Kidney (tissue), 14 donors: ENCODE results near the gene ANKRD6. TPM values are rescaled to one million over a fixed set of nuclear protein-coding genes. Genes with fewer than 3 reads are reported as not detected.

Experiments used
- DNase-seq, 5 donors: peaks; one replicate each; pipeline ENCODE4 v3.0.0-alpha.2; 2013 to 2020
- FAIRE-seq: peaks from 2 replicates; lab custom pipeline; 2012; peaks lifted over from hg19 to GRCh38; lab: Jason Lieb, UNC
- H3K27ac ChIP-seq, 2 donors: one replicate each; pipeline ENCODE4 v1.7.0; 2013; ENCODE audit warnings: low read depth in 2 of 2, low read length in 2 of 2, inconsistent platforms in 1 of 2
- H3K27me3 ChIP-seq: one replicate; pipeline ENCODE4 v1.7.1; 2013; ENCODE audit warnings: low read length, inconsistent platforms; ENCODE audit not compliant: control insufficient read depth, insufficient read depth
- H3K36me3 ChIP-seq, 3 donors: one replicate each; pipeline versions ENCODE4 v1.7.0 to v1.7.1; 2013; ENCODE audit warnings: low read length in 3 of 3, control low read depth in 1 of 3, inconsistent platforms in 1 of 3; ENCODE audit not compliant: insufficient read depth in 3 of 3, control insufficient read depth in 2 of 3
- H3K4me1 ChIP-seq, 3 donors: one replicate each; pipeline versions ENCODE4 v1.7.0 to v1.7.1; 2013; ENCODE audit warnings: low read length in 3 of 3, inconsistent platforms in 1 of 3, low read depth in 1 of 3; ENCODE audit not compliant: control insufficient read depth in 2 of 3, insufficient read depth in 2 of 3
- H3K4me3 ChIP-seq, 3 donors: one replicate each; pipeline versions ENCODE4 v1.7.0 to v1.8.1; 2013; ENCODE audit warnings: low read length in 3 of 3, control low read depth in 1 of 3, inconsistent platforms in 1 of 3
- H3K9ac ChIP-seq, 3 donors: one replicate each; pipeline versions ENCODE4 v1.7.0 to v1.7.1; 2013; ENCODE audit warnings: low read length in 3 of 3, control low read depth in 1 of 3, inconsistent platforms in 1 of 3
- H3K9me3 ChIP-seq, 3 donors: one replicate each; pipeline versions ENCODE4 v1.7.0 to v1.7.1; 2013; ENCODE audit warnings: low read length in 3 of 3, control low read depth in 1 of 3, inconsistent platforms in 1 of 3; ENCODE audit not compliant: control insufficient read depth in 2 of 3, insufficient read depth in 1 of 3
- intact Hi-C: fragments of 100-400 bp; cut with DNase I; formaldehyde crosslinking; loops from one replicate; pipeline ENCODE4 v1.11.1; 2022
- polyA plus RNA-seq: library from polyadenylated mRNA; stranded (reverse); fragments of 350-450 nt; fragmentation: Illumina TruSeq; extraction: RNeasy Lipid Tissue Mini Kit (QIAGEN cat#74804); gene quantifications from one replicate; pipeline ENCODE4 v1.2.3, GENCODE V29; 2014; ENCODE audit warnings: low read depth, low replicate concordance; ENCODE audit not compliant: insufficient read depth
- total RNA-seq: library from RNA; stranded (reverse); fragmentation: NEBNext Ultra II Directional; extraction: Animal tissue kit (Norgen Biotek cat#: 25700); gene quantifications from one replicate; pipeline ENCODE4 v1.2.1, GENCODE V29; 2021
- TF ChIP-seq, protein P1 (sequence below): IDR thresholded peaks from 3 replicates; pipeline ENCODE4 v1.5.1; 2012; ENCODE audit warnings: mild to moderate bottlenecking, moderate library complexity, borderline replicate concordance; ENCODE audit not compliant: insufficient read depth; ENCODE audit errors: extremely low read depth
- donor health status: control.
- donor health status: control.
- donor health status: control.
- donor health status: control.
- donor health status: control.
- donor health status: DM: yes; HTN: yes; CAD: no.
- donor health status: Normal renal cell carcinoma (clear cell type).

The ANKRD6 gene
- total and polyA plus RNA-seq, 2 donors from 2014 or later: 10.3 to 29.5 TPM

DNA sequence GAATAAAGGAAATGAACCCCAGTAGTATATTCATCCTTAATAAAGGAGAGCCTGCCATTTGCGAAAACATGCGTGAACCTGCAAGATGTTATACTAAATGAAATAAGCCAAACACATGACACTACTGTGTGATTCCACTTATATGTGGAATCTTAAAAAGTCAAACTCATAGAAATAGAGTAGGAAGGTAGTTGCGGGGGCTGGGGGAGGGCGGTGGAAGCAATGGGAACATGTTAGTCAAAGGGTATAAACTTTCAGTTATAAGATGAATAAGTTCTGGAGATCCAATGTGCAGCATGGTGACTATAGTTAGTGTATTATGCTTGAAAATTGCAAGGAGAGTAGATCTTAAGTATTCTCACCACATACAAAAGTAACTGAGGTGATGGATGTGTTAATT lies 72.9 kb downstream of the ANKRD6 start:
- H3K36me3 ChIP-seq: no peaks in the 10 kb centered on the region
- TF ChIP-seq, protein P1, sequence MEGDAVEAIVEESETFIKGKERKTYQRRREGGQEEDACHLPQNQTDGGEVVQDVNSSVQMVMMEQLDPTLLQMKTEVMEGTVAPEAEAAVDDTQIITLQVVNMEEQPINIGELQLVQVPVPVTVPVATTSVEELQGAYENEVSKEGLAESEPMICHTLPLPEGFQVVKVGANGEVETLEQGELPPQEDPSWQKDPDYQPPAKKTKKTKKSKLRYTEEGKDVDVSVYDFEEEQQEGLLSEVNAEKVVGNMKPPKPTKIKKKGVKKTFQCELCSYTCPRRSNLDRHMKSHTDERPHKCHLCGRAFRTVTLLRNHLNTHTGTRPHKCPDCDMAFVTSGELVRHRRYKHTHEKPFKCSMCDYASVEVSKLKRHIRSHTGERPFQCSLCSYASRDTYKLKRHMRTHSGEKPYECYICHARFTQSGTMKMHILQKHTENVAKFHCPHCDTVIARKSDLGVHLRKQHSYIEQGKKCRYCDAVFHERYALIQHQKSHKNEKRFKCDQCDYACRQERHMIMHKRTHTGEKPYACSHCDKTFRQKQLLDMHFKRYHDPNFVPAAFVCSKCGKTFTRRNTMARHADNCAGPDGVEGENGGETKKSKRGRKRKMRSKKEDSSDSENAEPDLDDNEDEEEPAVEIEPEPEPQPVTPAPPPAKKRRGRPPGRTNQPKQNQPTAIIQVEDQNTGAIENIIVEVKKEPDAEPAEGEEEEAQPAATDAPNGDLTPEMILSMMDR: no peak
- no peak overlapping the region for H3K27ac ChIP-seq
- no peaks in the 10 kb centered on the region for H3K9me3 ChIP-seq
- H3K4me1 ChIP-seq: peaks cover 4 to 8% (median 5%) of the 10 kb centered on the region in 3 donors
- intact Hi-C loops: no loop called here
- no peak for FAIRE-seq
- DNase-seq: no peak
- H3K9ac ChIP-seq: no peak overlapping the region
- H3K4me3 ChIP-seq: no peak overlapping the region
- no peaks in the 10 kb centered on the region for H3K27me3 ChIP-seq

DNA sequence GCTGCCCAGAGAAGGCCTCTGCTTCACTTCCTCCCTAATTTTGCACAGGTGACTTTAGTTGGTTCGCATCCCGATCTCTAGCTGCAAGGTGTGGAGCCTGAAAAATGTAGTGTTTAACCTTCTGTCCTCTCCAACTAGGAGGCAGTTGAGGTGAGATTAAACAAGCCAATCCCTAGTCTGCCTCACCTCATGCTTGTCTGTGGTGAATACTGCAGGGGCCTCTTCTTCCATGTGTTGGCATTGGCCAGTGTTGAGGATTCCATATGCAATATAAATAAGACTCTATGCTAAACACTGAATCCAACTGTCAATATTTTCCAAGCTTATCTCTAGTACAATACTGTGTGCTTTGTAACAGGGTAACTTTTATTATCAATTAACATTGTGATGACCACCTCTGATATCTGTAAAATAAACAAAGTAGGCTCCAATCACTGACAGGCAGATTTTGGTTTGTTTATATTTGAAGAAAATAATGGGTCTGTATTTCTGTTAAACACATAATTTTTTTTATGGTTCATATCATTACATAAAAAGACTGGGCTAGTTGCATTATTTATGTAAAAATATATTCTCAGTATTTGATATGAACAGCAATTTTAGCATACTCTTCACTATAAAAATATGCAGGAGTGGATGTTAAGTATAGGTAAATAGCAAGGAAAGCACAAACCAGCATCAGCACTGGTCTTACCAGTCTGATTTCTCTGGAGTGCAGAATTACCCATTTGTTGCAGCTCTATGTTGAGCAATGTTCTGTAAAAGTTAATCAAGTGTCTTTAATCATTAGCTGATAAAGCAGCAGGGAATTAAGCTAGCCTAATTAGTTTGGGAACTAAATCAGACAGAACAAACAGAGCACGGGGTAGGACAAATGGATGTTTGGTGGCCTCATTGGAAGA lies 74.0 kb downstream of the ANKRD6 start:
- Histone ChIP-seq H3K9me3 (no peaks in the 10 kb centered on the region), H3K4me1 (peaks cover 0 to 8% (median 4%) of the 10 kb centered on the region in 3 donors), H3K27ac (no peak overlapping the region), H3K27me3 (no peaks in the 10 kb centered on the region), H3K36me3 (no peaks in the 10 kb centered on the region), H3K4me3 (no peak overlapping the region), H3K9ac (no peak overlapping the region)
- FAIRE-seq (no peak), DNase-seq (no peak)
- TF ChIP-seq, protein P1: no peak
- intact Hi-C loops: no loop called here

DNA sequence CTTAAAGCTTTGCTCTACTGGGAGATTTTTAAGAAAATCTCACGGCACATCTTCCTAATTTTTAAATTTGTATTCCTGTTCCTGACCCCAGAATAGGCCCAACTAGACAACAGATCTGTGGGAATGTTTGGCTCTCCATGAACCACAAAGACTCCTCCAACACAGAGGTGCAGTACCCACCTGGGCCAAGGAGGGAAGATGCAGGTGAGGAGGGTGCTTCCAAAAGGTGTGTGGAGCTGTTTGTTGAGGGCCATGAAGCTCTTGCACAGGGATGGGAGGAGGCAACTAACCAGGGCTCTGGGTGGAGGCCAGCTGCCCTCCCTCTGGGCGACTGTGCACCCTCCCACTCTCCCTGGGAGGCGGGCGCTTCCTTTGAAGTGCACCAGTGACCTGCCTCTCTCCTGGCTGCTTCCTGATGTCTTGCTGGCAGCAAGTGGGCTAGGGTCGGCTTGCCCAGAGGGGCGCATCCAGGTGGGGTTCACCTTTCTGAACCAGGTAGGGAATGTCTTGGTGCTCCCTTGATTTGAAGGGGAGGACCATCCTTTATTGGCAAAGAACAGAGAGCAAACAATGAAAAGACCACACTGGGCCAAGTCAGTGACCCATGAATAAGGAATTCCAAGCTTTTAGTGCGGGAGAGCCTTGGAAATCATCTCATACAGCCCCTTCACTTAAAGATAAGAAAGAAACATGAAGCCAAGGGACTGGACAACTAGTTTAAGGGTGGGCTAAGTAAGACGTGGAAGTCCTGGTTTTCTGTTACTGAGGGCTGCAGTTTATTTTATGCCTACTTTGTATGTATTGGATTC lies 76.0 kb downstream of the ANKRD6 start:
- Histone ChIP-seq H3K36me3 (no peaks in the 10 kb centered on the region), H3K9me3 (no peaks in the 10 kb centered on the region), H3K4me3 (no peak overlapping the region), H3K9ac (no peak overlapping the region), H3K27ac (no peak overlapping the region), H3K4me1 (peaks cover 0 to 8% (median 4%) of the 10 kb centered on the region in 3 donors), H3K27me3 (no peaks in the 10 kb centered on the region)
- TF ChIP-seq, protein P1: no peak
- FAIRE-seq (no peak), DNase-seq (peak in 3 of 5 donors; percentile 24 to 54 (median 41))
- intact Hi-C loops: no loop called here
